HG03354 (cell line): Measurements from ENCODE around the gene CDKN2B-AS1.

Experiments
- ATAC-seq: cut with Tn5 transposase; IDR thresholded peaks from one replicate; pipeline ENCODE4 v1.9.1; 2021; ENCODE audit warnings: mild to moderate bottlenecking; ENCODE audit not compliant: unreplicated experiment, poor library complexity, severe bottlenecking

Gene CDKN2B-AS1

GRCh38 chr9:21976334-21976875 is 18.2 kb upstream of the CDKN2B-AS1 start:
- ATAC-seq = no peak

- no peak for ATAC-seq
Measured at GRCh38 chr9:21982391-21982790, 12.2 kb upstream of the CDKN2B-AS1 start.

- no peak for ATAC-seq
Measured at GRCh38 chr9:21982861-21983560, 11.6 kb upstream of the CDKN2B-AS1 start.

DNA sequence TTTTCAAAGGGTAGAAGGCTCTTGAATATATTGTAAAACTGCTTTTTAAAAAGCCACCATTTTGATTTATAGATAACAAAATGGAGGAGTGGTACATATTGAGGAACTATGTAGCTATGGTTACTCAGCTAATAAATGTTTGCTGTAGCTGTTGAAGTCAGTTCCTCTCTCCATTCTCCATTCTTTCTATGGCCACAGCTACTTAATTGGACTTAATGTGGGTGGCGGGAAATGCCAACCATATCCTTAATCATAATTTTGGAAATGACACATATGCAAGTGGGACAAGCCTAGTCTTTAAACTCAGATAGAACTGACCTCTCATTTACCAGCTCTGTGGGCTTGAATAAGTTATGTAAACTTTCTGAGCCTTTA is 11.0 kb upstream of the CDKN2B-AS1 start:
- ATAC-seq = no peak

DNA sequence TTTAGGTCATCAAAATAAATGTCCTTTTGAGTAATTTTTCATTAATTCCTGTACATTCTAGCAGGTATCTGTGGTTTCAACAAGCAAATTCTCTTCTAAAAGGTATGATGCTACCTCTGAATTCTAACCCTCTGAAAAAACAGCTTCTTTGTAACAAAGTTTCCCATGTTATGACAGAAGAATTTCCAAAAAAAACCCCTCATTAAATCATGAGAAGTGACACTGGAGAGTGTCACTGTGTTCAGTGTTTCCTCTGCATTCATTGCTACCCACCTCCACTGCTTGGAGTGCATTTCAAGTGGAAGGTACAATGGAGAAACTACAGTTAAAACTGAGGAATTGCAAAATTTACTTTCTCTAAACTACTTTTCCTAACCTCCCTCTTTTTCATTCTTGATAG is 10.5 kb upstream of the CDKN2B-AS1 start:
- ATAC-seq = no peak

DNA sequence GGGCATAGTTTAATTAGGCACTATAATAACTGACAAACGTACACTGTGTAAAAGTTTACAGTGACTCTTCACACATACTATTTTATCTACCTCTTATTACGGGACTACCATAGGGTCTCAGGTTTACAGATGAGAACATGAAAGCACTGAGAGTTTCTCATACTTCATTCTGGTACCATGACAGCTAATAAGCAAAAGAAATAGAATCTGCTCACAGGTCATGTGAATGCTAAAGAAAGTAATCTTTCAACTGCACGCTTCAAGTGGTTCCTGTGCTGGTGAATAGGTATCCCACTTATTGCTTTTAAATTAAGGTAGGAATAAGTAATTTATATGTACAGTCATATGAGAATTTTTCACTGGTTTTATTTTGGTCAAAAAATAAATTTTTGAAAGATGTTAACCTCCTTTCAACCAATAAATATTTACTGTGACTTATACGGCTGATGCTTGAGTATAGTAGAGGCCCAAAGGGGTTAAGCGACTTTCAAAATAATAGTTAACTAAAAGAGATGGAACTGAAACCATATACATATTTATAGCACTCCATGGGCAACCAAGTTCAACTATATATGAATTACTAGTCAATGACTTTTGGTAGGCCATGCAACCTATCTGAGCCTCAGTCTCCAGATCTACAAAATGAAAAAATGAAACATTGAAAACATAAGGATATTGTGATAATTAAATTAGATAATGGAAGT is 8.5 kb upstream of the CDKN2B-AS1 start:
- peak; percentile 78 for ATAC-seq

GRCh38 chr9:21988056-21988990 is 6.3 kb upstream of the CDKN2B-AS1 start:
- no peak for ATAC-seq

GRCh38 chr9:21989440-21990189 is 5.0 kb upstream of the CDKN2B-AS1 start:
- ATAC-seq = no peak

GRCh38 chr9:21991072-21991959 is 3.3 kb upstream of the CDKN2B-AS1 start:
- ATAC-seq = no peak

DNA sequence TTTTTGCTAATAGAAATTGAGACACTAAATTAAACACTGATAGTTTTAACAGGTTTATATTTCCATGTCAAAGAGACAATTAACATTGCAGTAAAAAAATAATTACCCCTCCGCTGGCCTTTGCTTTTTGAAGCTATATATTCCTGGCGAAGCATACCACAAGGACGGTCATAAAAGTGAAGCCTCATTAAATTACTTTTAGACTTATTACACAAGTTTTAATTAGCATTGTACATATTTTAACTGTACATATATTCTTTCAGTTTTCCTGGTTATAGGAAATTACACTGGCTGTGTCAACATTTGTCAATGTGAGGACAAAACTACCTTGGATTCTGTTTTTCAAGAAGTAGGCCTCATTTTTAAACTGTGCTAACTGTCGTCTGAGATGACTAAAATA is 1.6 kb upstream of the CDKN2B-AS1 start:
- no peak for ATAC-seq

- peak; percentile 42 for ATAC-seq
Measured at GRCh38 chr9:21993893-21994555, 567 bp upstream of the CDKN2B-AS1 start, which contains the start of gene CDKN2A. Gene CDKN2A, minus strand, starts transcription at chr9:21994392.

DNA sequence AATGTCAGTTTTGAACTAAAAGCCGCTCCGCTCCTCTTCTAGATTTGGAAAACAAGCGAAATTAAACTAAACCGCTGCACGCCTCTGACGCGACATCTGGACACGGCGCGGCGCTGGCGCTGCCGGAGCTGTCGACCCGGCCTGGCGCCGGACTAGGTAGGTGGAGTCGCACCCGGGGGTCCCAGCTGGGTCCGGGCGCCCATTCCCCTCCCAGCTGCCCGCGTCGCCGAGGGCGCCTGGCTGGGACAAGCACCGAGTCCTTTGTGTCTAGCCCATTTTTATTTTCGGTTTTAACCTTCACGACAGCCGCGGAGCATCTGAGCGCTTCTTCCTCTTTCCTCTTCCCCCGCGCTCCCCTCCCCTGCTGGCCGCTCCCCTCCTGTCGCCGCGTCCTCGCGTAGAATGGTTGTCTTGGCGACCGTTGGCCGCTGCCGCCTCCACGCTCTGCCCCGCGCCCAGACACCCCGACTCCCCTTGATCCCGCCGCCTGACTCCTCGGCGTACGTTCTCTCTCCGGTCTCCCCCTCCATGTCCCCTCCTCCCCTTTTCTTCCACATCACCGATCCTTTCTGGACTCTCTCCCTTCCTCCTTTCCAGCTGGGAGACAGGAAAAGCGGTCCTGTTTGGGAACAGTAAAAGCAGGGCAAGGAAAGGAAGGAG is 545 bp downstream of the CDKN2B-AS1 start:
- ATAC-seq = peak; percentile 88

DNA sequence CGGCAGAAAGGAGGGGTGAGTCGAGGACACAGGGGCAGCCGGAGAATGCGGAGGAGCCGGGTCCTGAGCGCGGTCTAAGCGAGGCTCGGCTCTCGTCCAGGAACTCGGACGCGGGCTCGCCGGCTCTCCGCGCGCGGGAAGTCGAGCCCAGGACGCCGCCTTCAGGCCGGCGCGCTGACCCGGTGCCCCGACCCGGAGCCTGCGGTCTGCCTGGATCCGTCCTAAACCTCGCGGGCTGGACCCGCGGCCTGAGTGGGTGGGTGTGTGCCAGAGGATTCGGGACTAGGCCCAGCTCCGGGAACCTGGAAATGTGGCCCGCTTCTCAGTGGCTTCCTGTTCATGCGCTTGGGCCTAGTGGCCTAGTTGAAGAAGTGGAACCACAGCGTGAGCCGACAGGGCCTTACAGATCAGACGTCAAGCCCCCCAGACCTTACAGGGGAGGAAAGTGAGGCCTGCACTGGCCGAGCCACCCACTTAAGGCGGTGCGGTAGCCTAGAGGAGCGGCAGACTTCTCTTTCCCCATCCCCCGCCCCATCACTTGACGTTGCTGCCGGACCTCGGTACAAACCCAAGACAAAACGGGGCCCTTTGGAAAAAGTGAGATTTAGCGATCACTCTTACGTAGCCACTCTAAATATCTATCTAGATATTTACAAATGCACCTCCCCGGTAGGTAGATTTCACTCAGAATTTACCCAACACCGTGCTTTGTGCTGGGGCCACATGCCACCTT is 1.2 kb downstream of the CDKN2B-AS1 start:
- ATAC-seq = peak; percentile 22

DNA sequence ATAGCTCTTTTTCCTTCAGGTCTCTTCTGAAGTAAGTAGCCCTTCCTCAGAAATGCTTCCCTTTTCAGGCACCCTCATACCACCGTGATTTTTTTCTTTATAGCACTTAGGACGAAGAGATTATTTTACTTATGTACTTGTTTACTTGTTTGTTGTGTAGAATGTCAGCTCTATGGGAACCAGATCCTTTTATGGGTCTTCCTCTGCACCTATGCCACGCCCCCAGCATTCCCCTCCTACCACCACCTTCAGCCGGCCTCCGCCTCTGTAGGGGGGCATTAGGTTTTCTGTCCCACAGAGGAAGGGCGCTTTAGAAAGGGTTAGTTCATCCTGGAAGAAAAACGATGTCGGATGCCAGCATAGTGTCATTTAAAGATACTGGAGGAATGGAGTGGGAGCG is 1.8 kb downstream of the CDKN2B-AS1 start:
- no peak for ATAC-seq

GRCh38 chr9:21996858-21997257 is 2.3 kb downstream of the CDKN2B-AS1 start:
- no peak for ATAC-seq

DNA sequence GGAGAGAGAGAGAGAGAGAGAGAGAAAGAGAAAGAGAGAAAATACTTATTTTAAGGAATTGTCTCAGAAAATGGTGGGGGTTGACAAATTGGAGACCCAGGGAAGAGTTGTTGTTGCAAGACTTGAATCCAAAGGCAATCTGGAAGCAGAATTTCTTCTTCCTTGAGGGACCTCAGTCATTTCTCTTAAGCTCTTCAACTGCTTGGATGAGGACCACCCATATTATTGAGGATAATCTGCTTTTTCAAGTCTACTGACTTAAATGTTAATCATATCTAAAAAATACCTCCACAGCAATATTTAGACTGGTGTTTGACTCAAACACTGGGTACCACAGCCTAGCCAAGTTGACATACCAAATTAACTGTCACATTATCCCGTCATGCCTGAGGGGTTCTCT is 2.9 kb downstream of the CDKN2B-AS1 start:
- ATAC-seq = no peak

DNA sequence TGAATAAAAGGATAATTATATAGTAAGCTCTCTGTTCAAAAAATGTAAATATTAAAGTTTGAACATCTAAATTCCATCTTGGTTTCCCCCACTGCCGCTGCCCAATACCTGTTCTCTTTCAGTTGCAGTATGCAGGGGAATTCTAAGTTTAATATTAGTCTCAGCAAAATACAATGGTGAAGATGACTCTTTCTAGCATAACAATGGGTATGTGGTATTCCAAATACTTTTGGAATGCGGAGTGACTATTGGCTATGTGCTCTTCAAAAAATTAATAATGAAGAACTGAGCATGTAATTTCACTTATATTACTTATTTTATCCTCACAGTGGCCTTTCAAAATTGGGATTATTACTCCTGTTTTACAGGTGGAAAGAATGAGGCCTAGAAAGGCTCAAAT is 3.4 kb downstream of the CDKN2B-AS1 start:
- ATAC-seq = no peak
